ENCODE results near the gene BTRC.
A peak's percentile ranks its signal among the peaks of the same experiment; 100 is the strongest.
"Not testable (repeated sequence)": the region's sequence is repeated elsewhere in the genome, so short reads cannot be mapped to it uniquely, and the experiment has no call there.

BTRC gene

DNA sequence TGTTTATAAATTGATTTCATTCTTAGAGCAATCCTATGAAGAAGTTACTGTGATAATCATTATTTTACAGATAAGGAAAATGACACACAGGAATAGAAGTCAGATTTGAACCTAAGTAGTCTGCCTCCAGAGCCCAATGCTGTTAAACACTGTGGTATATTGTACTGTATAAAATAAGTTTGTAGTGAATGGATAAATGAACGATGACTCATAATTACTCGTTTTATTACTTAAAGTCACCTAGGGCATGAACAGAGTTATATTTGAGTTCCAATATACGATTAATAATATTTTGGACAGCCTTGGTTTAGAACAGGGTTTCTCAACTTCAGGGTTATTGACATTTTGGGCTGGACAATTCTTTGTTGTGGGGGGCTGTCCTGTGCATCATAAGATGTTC lies 7.8 kb upstream of the BTRC start:
- no peak for DNase-seq (ENCODE audit: low read depth in 1 of 2, low spot score in 1 of 2)

DNA sequence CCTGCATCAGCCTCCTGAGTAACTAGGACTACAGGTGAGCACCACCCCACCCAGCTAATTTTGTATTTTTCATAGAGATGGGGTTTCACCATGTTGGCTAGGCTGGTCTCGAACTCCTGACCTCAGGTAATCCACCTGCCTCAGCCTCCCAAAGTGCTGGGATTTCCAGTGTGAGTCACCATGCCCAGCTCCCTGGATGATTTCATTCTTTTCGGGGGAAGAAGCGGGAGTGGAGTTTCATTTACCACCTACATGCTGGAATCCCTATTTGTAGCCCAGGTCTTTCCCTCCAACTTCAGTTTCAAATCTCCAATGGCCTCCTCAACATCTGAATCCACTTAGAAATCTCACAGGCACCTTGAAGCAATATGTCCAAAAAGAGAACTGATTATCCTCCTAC lies 2.9 kb upstream of the BTRC start:
- no peak for DNase-seq (ENCODE audit: low read depth in 1 of 2, low spot score in 1 of 2)

DNA sequence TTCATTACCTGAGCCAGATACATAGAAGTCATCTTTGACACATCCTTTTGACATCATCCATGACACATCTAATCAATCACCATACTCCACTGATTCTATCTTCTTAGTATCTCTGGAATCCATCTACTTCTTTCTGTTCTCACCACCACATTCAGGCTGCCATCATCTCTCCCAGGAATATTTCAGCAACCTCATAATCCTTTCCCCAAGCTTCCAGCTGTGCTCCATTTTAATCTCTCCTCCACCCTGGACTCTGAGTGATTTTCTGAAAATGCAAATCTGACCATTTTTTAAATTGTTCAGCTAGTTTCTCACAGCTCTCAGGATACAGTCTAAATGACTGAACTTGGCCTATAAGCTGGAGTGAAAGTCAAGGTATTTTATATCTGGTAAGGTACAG lies 2.5 kb upstream of the BTRC start:
- no peak for DNase-seq (ENCODE audit: low read depth in 1 of 2, low spot score in 1 of 2)

DNA sequence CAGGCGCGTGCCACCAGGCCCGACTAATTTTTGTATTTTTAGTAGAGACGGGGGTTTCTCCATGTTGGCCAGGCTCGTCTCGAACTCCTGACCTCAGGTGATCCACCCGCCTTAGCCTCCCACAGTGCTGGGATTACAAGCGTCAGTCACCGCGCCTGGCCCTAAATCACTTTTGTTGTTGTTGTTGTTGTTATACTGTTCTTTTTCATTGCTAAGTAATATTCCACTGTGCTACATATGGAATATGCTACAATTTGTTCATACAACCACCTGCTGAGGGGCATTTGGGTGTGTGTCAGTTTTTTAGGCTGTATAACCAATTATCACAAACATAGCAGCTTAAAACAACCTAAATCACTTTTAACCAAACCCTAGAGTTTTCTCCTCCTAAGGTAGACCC lies 1.1 kb upstream of the BTRC start:
- not testable (repeated sequence) for DNase-seq (ENCODE audit: low read depth in 1 of 2, low spot score in 1 of 2)

DNA sequence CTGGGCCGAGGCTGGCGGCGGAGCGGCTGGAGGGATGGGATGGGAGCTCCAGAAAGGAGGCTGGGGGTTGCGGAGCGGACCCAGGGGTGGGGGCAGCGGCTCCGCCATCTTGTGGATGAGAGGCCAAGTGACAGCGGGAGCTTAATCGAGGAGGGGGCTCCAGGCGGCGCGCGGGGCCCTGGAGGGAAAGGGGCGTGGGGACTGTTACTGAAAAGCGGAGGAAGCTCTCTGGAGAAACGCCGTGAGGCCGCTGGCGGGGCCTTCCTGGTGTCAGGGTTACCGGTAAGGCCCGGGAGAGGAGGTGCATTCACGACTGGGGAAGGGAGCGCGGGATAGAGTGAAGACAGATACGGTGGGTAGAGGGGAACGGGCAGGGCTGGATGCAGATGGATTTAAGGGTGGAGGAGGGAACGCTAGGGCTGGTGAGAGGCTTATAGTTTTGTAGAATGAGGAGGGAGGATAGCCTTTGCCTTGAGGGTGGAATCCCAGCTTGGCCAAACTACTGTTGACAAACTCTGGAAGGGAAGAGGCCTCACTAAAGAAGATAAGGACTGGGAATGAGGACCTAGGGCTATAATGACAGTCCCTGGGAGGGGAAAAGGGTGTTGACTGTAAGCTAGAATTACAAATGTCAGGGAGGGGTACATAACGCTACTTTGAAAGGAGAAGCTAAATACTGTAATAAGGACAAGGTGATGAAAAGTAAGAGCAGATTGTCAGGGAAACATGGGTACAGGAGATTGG lies 535 bp downstream of the BTRC start:
- DNase-seq (ENCODE audit: low read depth in 1 of 2, low spot score in 1 of 2): peak in 1 of 2 donors; percentile 4

DNA sequence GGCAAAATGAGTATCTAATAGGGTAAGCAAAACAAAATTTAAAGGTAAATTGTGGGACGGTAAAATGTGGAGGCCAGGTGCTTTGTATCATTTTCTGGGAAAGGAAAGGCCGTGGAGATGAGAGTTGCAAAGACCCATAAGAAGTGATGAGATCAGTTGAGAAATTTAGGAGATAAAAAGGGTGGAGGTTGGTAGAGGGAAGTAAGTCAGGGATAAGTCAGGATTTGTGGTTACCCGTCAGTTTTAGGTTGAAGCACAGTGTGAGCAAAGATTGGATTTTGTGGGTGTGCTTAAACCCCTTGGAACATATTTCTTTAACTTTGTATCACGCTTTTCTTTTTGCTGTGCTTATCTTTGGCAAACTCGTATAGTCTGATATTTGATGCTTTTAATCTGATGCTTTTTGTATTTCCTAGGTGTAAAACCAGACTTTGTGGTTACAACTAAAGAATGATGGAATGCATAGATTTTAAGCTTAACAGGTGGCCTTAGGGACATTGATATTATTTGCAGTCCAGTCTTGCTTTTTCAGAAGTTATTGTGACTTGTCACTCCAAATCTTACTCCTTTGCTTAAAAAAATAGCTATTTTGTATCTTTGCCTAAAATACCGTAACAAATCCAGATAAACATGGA lies 1.2 kb downstream of the BTRC start:
- no peak for DNase-seq (ENCODE audit: low read depth in 1 of 2, low spot score in 1 of 2)

DNA sequence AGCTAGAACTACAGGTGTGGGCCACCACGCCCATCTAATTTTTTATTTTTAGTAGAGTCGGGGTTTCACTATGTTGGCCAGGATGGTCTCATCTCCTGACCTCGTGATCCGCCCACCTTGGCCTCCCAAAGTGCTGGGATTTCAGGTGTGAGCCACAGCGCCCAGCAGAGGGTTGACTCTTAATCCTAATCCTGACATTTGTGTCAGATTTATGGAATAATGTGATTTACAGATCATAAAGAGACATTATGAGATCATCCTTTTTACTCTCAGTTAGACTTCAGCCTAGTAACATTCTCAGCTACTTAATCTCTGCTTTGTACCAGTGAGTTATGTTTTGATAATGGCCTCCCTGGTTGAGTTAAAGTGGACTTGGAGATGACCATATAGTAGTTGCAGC lies 2.2 kb downstream of the BTRC start:
- no peak for DNase-seq (ENCODE audit: low read depth in 1 of 2, low spot score in 1 of 2)

DNA sequence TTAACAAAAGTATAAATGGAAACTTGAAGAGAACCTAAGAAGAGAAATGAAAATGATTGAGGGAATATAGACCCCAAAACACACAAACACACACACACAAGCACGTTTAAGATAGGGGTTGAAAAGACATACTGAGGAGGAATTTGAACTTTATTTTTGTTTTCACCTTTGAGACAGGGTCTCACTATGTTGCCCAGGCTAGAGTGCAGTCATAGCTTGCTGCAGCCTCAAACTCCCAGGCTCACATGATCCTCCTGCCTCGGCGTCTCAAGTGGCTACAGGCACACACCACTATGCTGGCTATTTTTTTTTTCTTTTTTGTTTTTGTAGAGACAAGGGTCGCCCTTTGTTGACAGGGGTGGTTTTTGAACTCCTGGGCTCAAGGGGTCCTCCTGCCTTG lies 4.0 kb downstream of the BTRC start:
- DNase-seq (ENCODE audit: low read depth in 1 of 2, low spot score in 1 of 2): no peak

DNA sequence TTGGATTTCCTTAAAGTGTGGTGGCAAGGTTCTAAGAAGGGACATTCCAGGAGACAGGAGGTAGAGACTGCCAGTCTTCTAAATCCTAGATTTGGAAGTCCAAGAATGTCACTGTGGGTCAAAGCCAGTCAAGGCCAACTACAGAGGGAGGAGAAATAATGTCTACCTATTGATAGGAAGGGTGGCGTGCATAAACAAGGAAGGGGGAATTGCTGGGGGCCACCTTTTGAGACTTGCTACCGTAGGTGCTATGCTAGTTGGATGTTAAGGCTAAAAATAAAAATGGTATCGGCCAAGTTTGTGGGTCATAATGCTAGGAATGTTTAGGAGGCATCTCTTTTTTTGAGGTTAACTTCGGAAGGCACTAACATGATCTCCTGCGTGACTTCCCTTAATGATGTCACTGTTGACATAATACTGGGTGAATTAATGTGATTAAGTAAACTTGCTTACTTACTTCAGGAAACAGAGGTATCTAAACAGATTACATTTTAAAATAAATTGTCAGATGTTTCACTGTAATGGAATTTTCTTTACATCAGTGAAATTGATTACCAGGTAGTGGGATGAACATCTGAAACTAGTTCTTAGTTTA lies 4.8 kb downstream of the BTRC start:
- DNase-seq (ENCODE audit: low read depth in 1 of 2, low spot score in 1 of 2): no peak

DNA sequence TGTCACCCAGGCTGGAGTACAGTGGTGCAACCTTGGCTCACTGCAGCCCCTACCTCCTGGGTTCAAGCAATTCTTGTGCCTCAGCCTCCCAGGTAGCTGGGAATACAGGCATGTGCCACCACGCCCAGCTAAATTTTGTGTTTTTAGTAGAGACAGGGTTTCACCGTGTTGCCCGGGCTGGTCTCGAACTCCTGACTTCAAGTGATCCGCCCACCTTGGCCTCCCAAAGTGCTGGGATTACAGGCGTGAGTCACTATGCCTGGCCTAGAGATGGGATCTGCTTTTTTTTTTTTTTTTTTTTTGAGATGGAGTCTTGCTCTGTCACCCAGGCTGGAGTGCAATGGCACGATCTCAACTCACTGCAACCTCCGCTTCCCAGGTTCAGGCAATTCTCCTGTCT lies 6.1 kb downstream of the BTRC start:
- not testable (repeated sequence) for DNase-seq (ENCODE audit: low read depth in 1 of 2, low spot score in 1 of 2)

DNA sequence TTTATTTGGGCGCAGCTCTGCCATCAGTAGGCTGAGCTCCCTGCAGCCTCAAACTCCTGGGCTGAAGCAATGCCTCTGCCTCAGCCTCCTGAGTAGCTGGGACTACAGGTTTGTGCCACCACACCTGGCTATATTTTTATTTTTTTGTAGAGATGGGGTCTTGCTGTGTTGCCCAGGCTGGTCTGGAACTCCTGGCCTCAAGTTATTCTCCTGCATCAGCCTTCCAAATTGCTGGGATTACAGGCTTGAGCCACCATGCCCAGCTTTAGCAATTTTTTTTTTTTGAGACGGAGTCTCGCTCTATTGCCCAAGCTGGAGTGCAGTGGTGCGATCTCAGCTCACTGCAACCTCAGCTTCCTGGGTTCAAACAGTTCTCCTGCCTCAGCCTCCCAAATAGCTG lies 6.9 kb downstream of the BTRC start:
- not testable (repeated sequence) for DNase-seq (ENCODE audit: low read depth in 1 of 2, low spot score in 1 of 2)

DNA sequence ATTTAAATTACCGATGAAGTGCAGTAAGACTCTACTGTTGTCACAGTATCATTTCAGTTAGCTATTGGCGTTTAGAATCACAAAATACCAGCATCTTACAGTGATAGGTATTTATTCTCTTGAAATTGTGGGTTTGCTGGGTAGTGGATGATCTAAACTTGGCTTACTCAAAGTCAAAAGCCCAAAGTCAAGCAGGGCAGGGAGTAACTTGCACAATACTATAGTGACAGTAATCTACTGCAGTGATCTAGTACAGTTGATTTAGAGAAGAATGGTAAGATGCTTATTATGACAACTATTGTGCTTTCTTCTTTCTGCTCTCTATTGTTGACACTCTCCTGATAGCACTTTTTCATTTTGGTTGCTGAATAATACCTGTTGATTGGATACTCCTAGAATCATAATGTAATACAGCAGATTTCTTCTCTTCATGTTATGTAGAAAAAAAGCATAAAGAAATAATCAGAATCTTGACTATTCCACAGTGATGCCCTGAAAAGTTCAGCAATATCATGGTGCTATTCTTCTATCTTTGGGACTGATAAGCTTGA lies 10.0 kb downstream of the BTRC start:
- DNase-seq (ENCODE audit: low read depth in 1 of 2, low spot score in 1 of 2): no peak

DNA sequence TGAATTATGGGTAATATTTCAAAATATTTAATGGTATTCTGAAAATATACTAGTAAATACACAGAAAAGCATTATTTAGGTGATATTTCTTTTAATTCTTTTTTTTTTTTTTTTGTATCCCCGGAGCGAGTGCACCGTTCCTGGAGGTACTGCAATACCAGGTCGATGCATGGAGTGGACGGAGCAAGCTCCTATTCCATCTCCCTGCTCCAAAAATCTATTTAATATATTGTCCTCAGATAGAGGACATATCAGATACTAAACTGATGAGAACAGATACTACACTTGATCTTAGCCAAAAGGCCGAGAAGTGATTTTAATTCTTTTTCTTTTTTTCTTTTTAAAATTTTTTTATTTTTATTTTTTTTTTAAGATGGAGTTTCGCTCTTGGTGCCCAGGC lies 10.8 kb downstream of the BTRC start:
- DNase-seq (ENCODE audit: low read depth in 1 of 2, low spot score in 1 of 2): no peak

DNA sequence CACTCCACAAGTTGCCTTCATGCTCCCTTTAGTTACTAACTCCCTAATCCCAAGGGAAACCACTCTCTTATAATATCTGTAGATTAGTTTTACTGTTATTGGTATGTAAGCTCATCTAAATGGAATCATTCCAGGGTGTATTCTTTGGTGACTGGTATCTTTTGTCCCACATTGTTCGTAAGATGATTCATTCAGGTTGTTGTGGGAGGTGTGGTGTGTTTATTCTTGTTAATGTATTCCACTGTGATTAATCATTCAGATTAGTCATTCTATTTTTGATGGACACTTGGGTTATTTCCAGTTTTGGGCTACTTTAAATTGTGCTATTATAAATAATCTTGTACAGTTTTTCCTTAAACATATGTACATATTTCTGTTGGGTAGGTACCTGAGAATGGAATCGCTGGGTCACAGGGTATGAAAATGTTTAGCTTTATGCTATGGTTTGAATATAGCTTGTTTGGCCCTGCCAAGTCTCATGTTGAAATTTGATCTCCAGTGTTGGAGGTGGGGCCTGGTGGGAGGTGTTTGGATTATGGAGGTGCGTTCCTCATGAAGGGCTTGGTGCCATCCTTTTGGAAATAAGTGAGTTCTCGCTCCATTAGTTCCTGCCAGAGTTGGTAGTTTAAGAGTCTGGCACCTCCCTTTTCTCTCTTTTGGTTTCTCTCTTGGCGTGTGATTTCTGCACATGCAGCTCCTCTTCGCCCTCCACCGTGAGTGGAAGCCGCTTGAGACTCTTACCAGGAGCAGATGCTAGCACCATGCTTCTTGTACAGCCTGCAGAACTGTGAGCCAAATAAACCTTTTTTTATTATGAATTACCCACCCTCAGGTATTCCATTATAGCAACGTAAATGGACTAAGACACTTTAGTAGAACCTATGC lies 13.8 kb downstream of the BTRC start:
- no peak for DNase-seq (ENCODE audit: low read depth in 1 of 2, low spot score in 1 of 2)

DNA sequence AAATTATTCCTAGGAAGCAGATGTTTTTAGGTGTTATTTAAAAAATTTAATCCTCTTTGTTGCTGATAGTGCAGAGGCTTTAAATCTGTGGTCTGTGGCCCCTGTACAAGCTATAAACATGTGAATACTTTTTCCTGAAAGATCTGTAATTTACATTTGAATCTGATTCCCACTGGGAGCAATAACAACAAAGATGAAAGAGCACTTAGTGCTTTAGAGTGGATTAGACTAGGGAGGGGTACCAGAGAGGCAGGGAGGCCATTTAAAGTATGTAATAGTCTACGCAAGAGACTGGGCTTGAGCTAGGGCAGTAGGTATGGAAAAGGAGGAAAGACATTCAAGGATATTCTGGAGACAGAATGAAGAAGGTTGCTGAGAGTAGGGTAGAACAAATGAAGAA lies 19.1 kb downstream of the BTRC start:
- DNase-seq (ENCODE audit: low read depth in 1 of 2, low spot score in 1 of 2): no peak

DNA sequence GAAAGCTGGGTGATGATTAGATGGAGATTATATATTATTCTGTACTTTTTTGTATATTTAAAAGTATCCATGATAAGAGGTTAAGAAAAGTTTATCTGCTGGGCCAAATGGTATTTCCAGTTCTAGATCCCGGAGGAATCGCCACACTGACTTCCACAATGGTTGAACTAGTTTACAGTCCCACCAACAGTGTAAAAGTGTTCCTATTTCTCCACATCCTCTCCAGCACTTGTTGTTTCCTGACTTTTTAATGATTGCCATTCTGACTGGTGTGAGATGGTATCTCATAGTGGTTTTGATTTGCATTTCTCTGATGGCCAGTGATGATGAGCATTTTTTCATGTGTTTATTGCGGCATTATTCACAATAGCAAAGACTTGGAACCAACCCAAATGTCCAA lies 20.0 kb downstream of the BTRC start:
- DNase-seq (ENCODE audit: low read depth in 1 of 2, low spot score in 1 of 2): not testable (repeated sequence)

DNA sequence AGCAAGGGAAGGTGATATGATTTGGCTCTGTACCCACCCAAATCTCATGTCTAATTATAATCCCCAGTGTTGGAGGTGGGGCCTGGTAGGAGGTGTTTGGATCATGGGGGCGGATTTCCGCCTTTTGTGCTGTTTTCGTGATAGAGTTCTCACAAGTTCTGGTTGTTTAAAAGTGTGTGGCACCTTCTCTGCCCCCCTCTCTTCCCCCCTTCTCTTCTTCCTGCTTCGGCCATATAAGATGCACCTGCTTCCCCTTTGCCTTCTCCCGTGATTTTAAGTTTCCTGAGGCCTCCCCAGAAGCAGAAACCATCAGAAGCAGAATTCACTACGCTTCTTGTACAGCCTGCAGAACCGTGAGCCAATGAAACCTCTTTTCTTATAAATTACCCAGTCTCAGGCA lies 21.1 kb downstream of the BTRC start:
- no peak for DNase-seq (ENCODE audit: low read depth in 1 of 2, low spot score in 1 of 2)

DNA sequence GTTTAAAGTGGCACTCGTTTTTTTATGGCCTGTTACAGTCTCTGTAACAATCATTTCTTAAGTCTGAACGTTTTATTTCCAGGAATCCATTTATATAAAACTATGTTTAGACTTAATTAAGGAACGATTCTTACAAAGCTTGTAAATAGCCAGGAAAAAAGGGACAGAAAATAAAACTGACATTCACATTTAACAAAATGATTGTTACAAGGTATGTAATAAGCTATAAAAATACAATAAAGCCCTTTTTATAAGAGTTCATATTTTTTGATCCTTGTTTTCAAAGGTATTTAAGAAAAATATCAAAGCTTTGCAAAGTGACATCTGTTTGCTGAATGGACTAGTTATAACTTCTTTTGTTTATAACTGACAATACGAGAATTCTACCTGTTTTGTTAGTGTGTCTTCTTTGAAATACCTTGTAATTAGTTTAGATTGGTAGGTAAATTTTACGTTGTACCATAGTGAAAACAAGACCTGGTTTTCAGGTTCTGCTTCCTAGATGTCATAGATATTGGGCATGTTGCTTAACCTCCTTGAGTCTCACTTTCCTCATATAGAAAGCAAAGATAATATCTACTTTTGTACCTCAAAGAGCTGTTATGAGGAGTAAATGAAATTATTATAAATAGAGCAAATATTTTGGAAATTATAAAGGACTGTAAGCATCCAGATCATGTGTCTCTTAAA lies 25.8 kb downstream of the BTRC start:
- DNase-seq (ENCODE audit: low read depth in 1 of 2, low spot score in 1 of 2): no peak

DNA sequence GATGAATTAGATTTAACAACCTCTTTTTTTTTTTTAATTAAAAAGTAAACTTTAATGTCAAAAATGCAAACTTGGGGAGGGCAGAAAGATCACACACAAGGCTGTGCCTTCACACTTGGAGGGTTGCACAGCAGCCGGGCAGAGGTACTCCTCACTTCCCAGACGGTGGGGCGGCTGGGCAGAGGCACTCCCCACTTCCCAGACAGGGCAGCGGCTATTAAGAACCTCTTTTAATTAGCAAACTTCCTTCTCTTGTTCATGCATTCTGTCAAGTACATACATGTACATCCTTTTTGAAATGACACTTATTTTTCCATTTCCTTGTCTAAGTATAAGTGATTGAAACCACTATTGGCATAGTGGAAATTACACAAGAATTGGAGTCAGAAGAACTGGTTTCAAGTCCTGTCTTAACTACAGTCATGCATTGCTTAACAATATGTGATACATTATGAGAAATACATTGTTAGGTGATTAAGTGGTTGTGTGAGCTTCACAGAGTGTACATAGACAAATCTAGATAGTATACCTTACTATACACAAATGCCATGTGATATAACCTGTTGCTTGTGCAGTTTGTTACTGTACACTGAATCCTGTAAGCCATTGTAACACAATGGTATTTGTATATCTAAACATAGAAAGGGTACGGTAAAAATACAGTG lies 26.5 kb downstream of the BTRC start:
- DNase-seq (ENCODE audit: low read depth in 1 of 2, low spot score in 1 of 2): no peak
